ENCODE results near the gene DES. TPM values are rescaled to one million over a fixed set of nuclear protein-coding genes. Genes with fewer than 3 reads are reported as not detected.

The DES gene
- total and polyA plus RNA-seq, 9 of the 15 experiments (the other 6 are each of a cell fraction or from before 2014, with no cell fraction given) = 2.5 to 58.9 (median 21.9) TPM

DNA sequence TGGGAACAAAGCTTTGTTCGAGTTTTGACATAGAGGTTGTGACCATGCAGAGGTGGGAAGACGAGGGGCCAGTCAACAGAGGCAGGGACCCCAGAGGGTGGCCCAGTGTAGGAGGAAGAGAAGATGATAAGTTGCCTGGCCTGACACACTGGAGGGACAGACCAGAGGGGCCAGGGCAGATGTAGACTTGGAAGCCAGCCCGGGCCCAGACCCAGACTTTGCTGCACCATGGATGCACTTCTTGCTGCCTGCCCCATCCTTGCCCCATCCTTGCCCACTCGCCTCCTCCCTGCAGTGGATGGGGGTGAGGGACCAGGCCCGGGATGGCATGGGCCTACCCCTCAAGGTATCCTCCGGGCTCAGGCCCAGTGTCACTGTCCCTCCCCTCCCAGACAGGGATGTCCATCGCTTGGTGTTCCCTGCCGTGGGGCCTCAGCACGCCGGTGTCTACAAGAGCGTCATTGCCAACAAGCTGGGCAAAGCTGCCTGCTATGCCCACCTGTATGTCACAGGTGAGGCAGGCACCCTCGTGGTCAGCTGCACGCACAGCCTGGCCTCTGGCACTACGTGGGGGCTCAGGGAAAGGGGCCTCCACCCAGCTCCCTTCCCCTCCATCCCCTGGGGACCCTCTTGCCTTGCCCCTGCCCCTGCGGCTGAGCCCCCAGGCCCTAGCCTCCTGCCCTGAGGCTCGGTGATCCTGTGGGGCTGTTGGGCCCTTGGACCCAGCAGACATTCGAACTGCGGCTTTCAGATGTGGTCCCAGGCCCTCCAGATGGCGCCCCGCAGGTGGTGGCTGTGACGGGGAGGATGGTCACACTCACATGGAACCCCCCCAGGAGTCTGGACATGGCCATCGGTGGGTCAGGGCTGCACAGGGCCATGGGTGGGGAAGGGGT is 53.5 kb downstream of the DES start (continued):
- TF ChIP-seq, protein P1, sequence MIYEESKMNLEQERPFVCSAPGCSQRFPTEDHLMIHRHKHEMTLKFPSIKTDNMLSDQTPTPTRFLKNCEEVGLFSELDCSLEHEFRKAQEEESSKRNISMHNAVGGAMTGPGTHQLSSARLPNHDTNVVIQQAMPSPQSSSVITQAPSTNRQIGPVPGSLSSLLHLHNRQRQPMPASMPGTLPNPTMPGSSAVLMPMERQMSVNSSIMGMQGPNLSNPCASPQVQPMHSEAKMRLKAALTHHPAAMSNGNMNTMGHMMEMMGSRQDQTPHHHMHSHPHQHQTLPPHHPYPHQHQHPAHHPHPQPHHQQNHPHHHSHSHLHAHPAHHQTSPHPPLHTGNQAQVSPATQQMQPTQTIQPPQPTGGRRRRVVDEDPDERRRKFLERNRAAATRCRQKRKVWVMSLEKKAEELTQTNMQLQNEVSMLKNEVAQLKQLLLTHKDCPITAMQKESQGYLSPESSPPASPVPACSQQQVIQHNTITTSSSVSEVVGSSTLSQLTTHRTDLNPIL (CRISPR knock-in tag; IDR thresholded peaks at IDR 0.05) = no peak
- TF ChIP-seq ZBTB7A (IDR thresholded peaks at IDR 0.05; ENCODE audit: borderline replicate concordance, control insufficient read depth, low read depth, low read length) = no peak
- no peak for TF ChIP-seq SRSF1 (IDR thresholded peaks at IDR 0.05; ENCODE audit: low read depth, low read length)

DNA sequence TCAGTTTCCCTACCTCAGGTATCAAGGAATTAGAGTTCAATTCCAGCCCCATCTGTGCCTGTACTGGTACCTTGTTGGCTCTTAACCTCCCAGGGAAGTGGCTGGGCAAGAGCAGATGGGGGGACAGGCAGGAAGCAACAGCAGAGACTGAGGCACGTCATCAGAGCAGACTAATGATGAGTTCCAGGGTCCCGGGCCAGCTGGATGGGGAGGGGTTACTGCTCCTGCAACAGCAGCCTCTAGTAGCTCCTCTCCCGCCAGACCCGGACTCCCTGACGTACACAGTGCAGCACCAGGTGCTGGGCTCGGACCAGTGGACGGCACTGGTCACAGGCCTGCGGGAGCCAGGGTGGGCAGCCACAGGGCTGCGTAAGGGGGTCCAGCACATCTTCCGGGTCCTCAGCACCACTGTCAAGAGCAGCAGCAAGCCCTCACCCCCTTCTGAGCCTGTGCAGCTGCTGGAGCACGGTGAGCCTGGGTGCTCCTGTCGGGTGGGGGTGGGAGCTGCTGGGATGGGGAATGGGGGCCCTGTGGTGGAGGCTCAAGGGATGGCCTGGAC is 54.5 kb downstream of the DES start:
- 90% methylated on average over 2 of the region's 12 CpGs for WGBS (ENCODE audit: insufficient coverage, low coverage, missing lambda C conversion rate)
- DNase-seq (ENCODE audit: extremely low read depth in 1 of 4, low spot score in 3 of 4) (no peak), FAIRE-seq (no peak), ATAC-seq (no peak)
- peak overlapping the region in 1 of 2 experiments; percentile 9; a peak in 1 of 4 replicates for H3K9ac ChIP-seq (ENCODE audit: insufficient read depth in 1 of 2, low read depth in 2 of 2, low read length in 2 of 2)
- H3K79me2 ChIP-seq (ENCODE audit: control insufficient read depth, insufficient read depth, low read length) = no peaks in the 10 kb centered on the region
- BruUV-seq (replicated peaks) = no TSS peak
- H3K4me2 ChIP-seq (ENCODE audit: insufficient read depth, low read length) = no peak overlapping the region
- no peak overlapping the region for H3K27ac ChIP-seq (ENCODE audit: extremely low read depth, low read depth, low read length)
- CTCF ChIA-PET (ENCODE audit: low intra/inter-chr PET ratio) = no interaction called here
- H3K36me3 ChIP-seq (ENCODE audit: control insufficient read depth, insufficient read depth, low read length) = no peaks in the 10 kb centered on the region
- H2AFZ ChIP-seq (ENCODE audit: low read depth, low read length) = no peak overlapping the region
- no peak overlapping the region for H3K4me3 ChIP-seq
- POLR2A ChIA-PET = interaction anchor here (0.5 to 0.8 kb wide), 3 partner anchors 16 to 65 kb away, joined by 3 read pairs; no protein-coding TSS in a partner anchor
- no peaks in the 10 kb centered on the region for H3K9me1 ChIP-seq (ENCODE audit: control insufficient read depth, insufficient read depth, low read length)
- H3K27me3 ChIP-seq (ENCODE audit: control insufficient read depth in 2 of 2, insufficient read depth in 2 of 2, low read length in 2 of 2) = no peaks in the 10 kb centered on the region
- H4K20me1 ChIP-seq (replicated peaks; ENCODE audit: control insufficient read depth, insufficient read depth, low read length) = no peaks in the 10 kb centered on the region
- in situ Hi-C loops (cut with MboI) = loop anchor here (10.0 kb wide), 1 partner anchor 52 kb away; no protein-coding TSS in a partner anchor
- H3K4me1 ChIP-seq (replicated peaks in 1 of 2; ENCODE audit: control insufficient read depth in 2 of 2, insufficient read depth in 2 of 2, low read length in 2 of 2) = peaks cover 19 to 69% of the 10 kb centered on the region in 2 experiments; a peak in 4 of 5 replicates
- intact Hi-C loops (cut with micrococcal nuclease) = no loop called here
- H3K9me3 ChIP-seq (replicated peaks; ENCODE audit: control insufficient read depth, insufficient read depth, low read depth, low read length) = no peaks in the 10 kb centered on the region
- no peak for TF ChIP-seq FOXA3 (CRISPR knock-in tag; conservative IDR thresholded peaks at IDR 0.05 in 1 of 2, IDR thresholded peaks at IDR 0.05 in 1 of 2)
- TF ChIP-seq HDAC2 (IDR thresholded peaks at IDR 0.05) = no peak
- no peak for TF ChIP-seq NR1H2 (CRISPR knock-in tag; IDR thresholded peaks at IDR 0.05)
- no peak for TF ChIP-seq MXI1 (IDR thresholded peaks at IDR 0.05; ENCODE audit: low read depth, low read length)
- no peak for TF ChIP-seq NCOR1 (IDR thresholded peaks at IDR 0.05)
- TF ChIP-seq, protein P2, sequence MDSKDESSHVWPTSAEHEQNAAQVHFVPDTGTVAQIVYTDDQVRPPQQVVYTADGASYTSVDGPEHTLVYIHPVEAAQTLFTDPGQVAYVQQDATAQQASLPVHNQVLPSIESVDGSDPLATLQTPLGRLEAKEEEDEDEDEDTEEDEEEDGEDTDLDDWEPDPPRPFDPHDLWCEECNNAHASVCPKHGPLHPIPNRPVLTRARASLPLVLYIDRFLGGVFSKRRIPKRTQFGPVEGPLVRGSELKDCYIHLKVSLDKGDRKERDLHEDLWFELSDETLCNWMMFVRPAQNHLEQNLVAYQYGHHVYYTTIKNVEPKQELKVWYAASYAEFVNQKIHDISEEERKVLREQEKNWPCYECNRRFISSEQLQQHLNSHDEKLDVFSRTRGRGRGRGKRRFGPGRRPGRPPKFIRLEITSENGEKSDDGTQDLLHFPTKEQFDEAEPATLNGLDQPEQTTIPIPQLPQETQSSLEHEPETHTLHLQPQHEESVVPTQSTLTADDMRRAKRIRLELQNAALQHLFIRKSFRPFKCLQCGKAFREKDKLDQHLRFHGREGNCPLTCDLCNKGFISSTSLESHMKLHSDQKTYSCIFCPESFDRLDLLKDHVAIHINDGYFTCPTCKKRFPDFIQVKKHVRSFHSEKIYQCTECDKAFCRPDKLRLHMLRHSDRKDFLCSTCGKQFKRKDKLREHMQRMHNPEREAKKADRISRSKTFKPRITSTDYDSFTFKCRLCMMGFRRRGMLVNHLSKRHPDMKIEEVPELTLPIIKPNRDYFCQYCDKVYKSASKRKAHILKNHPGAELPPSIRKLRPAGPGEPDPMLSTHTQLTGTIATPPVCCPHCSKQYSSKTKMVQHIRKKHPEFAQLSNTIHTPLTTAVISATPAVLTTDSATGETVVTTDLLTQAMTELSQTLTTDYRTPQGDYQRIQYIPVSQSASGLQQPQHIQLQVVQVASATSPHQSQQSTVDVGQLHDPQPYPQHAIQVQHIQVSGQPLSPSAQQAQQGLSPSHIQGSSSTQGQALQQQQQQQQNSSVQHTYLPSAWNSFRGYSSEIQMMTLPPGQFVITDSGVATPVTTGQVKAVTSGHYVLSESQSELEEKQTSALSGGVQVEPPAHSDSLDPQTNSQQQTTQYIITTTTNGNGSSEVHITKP (IDR thresholded peaks at IDR 0.05; ENCODE audit: partially characterized antibody) = no peak
- TF ChIP-seq SREBF2 (CRISPR knock-in tag; IDR thresholded peaks at IDR 0.05) = no peak
- no peak for TF ChIP-seq CREB1 (IDR thresholded peaks at IDR 0.05)
- TF ChIP-seq CREB1 (CRISPR knock-in tag; IDR thresholded peaks at IDR 0.05) = no peak
- TF ChIP-seq PHTF2 (CRISPR knock-in tag; IDR thresholded peaks at IDR 0.05) = no peak
- TF ChIP-seq ZBTB17 (CRISPR knock-in tag; IDR thresholded peaks at IDR 0.05) = no peak

Data from K562 (cell line).